IMR-90 (cell line): ENCODE results near the gene FAAP20. TPM values are rescaled to one million over a fixed set of nuclear protein-coding genes. Genes with fewer than 3 reads are reported as not detected.

ENCODE experiments used
- ATAC-seq: fragments of 200-7000 bp; cut with Tn5 transposase; 2 replicates; pipeline ENCODE4 v1.9.1; 2020; ENCODE audit warnings: low read depth, mild to moderate bottlenecking, moderate library complexity
- BruUV-seq: library from RNA; stranded (reverse); fragments of 400-500 nt; replicated peaks from 2 replicates; lab custom pipeline; 2021; lab: Mats Ljungman, UMichigan
- CTCF ChIA-PET: fragments of 300-600 bp; formaldehyde crosslinking; extraction: SDS; loops from one replicate; lab custom pipeline; 2021; ENCODE audit warnings: antibody characterized with exemption; lab: Yijun Ruan, JAX
- POLR2A ChIA-PET: fragments of 300-600 bp; sonication (Branson Sonifier 250); formaldehyde crosslinking; loops from one replicate; lab custom pipeline; 2022; ENCODE audit warnings: antibody characterized with exemption; ENCODE audit not compliant: unreplicated experiment; lab: Charles Lee
- DNase-seq: peaks from one replicate; pipeline ENCODE4 v3.0.0; 2013
- H2AFZ ChIP-seq: replicated peaks from 2 replicates; pipeline ENCODE3; 2013; ENCODE audit warnings: low read length, mild to moderate bottlenecking; ENCODE audit not compliant: poor library complexity
- H2AK5ac ChIP-seq: 2 replicates; pipeline ENCODE4 v1.6.1; 2013; ENCODE audit warnings: low read depth, low read length, inconsistent platforms
- H2AK9ac ChIP-seq: replicated peaks from 2 replicates; pipeline ENCODE3; 2013; ENCODE audit warnings: mild to moderate bottlenecking, low read depth, low read length, moderate library complexity; ENCODE audit not compliant: poor library complexity
- H2BK120ac ChIP-seq: 2 replicates; pipeline ENCODE4 v1.6.1; 2013; ENCODE audit warnings: low read depth, low read length, inconsistent platforms
- H2BK15ac ChIP-seq: 3 replicates; pipeline ENCODE4 v1.6.1; 2013; ENCODE audit warnings: low read depth, low read length, inconsistent platforms
- H2BK20ac ChIP-seq: 2 replicates; pipeline ENCODE4 v1.6.1; 2013; ENCODE audit warnings: low read depth, mild to moderate bottlenecking, inconsistent platforms, low read length, moderate library complexity
- H2BK5ac ChIP-seq: 2 replicates; pipeline ENCODE4 v1.6.1; 2013; ENCODE audit warnings: mild to moderate bottlenecking, low read depth, low read length, inconsistent platforms; ENCODE audit not compliant: poor library complexity, severe bottlenecking
- H3K14ac ChIP-seq: replicated peaks from 2 replicates; pipeline ENCODE4 v1.6.1; 2013; ENCODE audit warnings: low read depth, low read length, inconsistent platforms
- H3K18ac ChIP-seq: 2 replicates; pipeline ENCODE4 v1.6.1; 2013; ENCODE audit warnings: low read depth, low read length, control low read depth
- H3K23ac ChIP-seq: 2 replicates; pipeline ENCODE4 v1.6.1; 2013; ENCODE audit warnings: low read depth, low read length, inconsistent platforms
- H3K27ac ChIP-seq: 2 replicates; pipeline ENCODE4 v1.5.1; 2013; ENCODE audit warnings: mild to moderate bottlenecking, control low read depth, low read length; ENCODE audit not compliant: insufficient read depth
- H3K27me3 ChIP-seq: 2 replicates; pipeline ENCODE4 v1.6.1; 2013; ENCODE audit warnings: low read length; ENCODE audit not compliant: control insufficient read depth, insufficient read depth
- H3K36me3 ChIP-seq: 2 replicates; pipeline ENCODE4 v1.6.1; 2013; ENCODE audit warnings: low read length, mixed read lengths; ENCODE audit not compliant: control insufficient read depth, insufficient read depth
- H3K4ac ChIP-seq: 2 replicates; pipeline ENCODE4 v1.6.1; 2013; ENCODE audit warnings: low read depth, low read length, inconsistent platforms
- H3K4me1 ChIP-seq: 2 replicates; pipeline ENCODE4 v1.6.1; 2013; ENCODE audit warnings: low read length, mixed read lengths; ENCODE audit not compliant: control insufficient read depth, insufficient read depth
- H3K4me2 ChIP-seq: 2 replicates; pipeline ENCODE4 v1.6.1; 2013; ENCODE audit warnings: low read depth, mild to moderate bottlenecking, control low read depth, low read length, moderate library complexity
- H3K4me3 ChIP-seq: 2 replicates; pipeline ENCODE4 v1.5.1; 2013; ENCODE audit warnings: low read depth, mild to moderate bottlenecking, control low read depth, low read length, moderate library complexity; ENCODE audit not compliant: insufficient read depth
- H3K56ac ChIP-seq: 2 replicates; pipeline ENCODE4 v1.6.1; 2013; ENCODE audit warnings: low read length, inconsistent platforms; ENCODE audit not compliant: insufficient read depth; ENCODE audit errors: extremely low read depth
- H3K79me1 ChIP-seq, 2 experiments: 2 replicates each; pipeline ENCODE4 v1.6.1; 2013; ENCODE audit warnings: low read length in 2 of 2, inconsistent platforms in 1 of 2, low read depth in 1 of 2
- H3K9ac ChIP-seq: 2 replicates; pipeline ENCODE4 v1.6.1; 2013; ENCODE audit warnings: low read depth, low read length, control low read depth
- H3K9me1 ChIP-seq: 2 replicates; pipeline ENCODE4 v1.6.1; 2013; ENCODE audit warnings: low read length, inconsistent platforms; ENCODE audit not compliant: insufficient read depth
- H3K9me3 ChIP-seq: 2 replicates; pipeline ENCODE4 v1.6.1; 2013; ENCODE audit warnings: low read length; ENCODE audit not compliant: control insufficient read depth, insufficient read depth
- H4K20me1 ChIP-seq: 2 replicates; pipeline ENCODE4 v1.6.1; 2013; ENCODE audit warnings: low read length, inconsistent platforms; ENCODE audit not compliant: insufficient read depth
- H4K5ac ChIP-seq: 2 replicates; pipeline ENCODE4 v1.6.1; 2013; ENCODE audit warnings: mild to moderate bottlenecking, low read depth, low read length, control low read depth
- H4K8ac ChIP-seq, 2 experiments: 2 replicates each; pipeline ENCODE4 v1.6.1; 2013; ENCODE audit warnings: low read depth in 2 of 2, low read length in 2 of 2, control low read depth in 1 of 2, inconsistent platforms in 1 of 2
- H4K91ac ChIP-seq: 2 replicates; pipeline ENCODE4 v1.6.1; 2013; ENCODE audit warnings: low read depth, low read length, inconsistent platforms; ENCODE audit not compliant: insufficient read depth
- POLR2A ChIP-seq: IDR thresholded peaks from 2 replicates; pipeline ENCODE4 v1.6.1; 2012; ENCODE audit warnings: mild to moderate bottlenecking, low read depth, low read length
- RAD21 ChIP-seq: IDR thresholded peaks from 2 replicates; pipeline ENCODE4 v1.6.1; 2012; ENCODE audit warnings: low read length, improper control_type of control experiment
- SMC3 ChIP-seq: fragments of 150-350 bp; IDR thresholded peaks from 2 replicates; pipeline ENCODE4 v1.6.1; 2016; ENCODE audit warnings: low read depth, mild to moderate bottlenecking, antibody characterized with exemption, low read length, moderate library complexity
- WGBS, 2 experiments: methylation state at CpG; one replicate each; pipeline versions ENCODE4 v1.1.5 to v1.1.7; 2013; ENCODE audit warnings: missing lambda C conversion rate in 2 of 2; ENCODE audit not compliant: insufficient read length in 1 of 2; ENCODE audit errors: extremely low coverage in 2 of 2; 5-methylcytosine and 5-hydroxymethylcytosine counted together
- dilution Hi-C: fragments of 300-500 bp; cut with HindIII; formaldehyde crosslinking; loops from one replicate; pipeline ENCODE4 v1.14.3; 2018; ENCODE audit warnings: low sequenced_read_pairs; ENCODE audit not compliant: unreplicated experiment
- in situ Hi-C: fragments of 300-500 bp; cut with MboI; formaldehyde crosslinking; loops from 3 replicates; pipeline ENCODE4 v1.14.3; 2019; ENCODE audit warnings: low sequenced_read_pairs, inconsistent platforms, mixed read lengths
- intact Hi-C: fragments of 100-400 bp; cut with micrococcal nuclease; formaldehyde crosslinking; loops from 2 replicates; pipeline ENCODE4 v1.10.0; 2022
- polyA plus RNA-seq, 3 experiments: library from polyadenylated mRNA; depleted of rRNA; stranded (reverse); fragments of >200 nt; gene quantifications; 2 replicates each; pipeline ENCODE4 v1.2.3, GENCODE V29; 2012; ENCODE audit warnings: low replicate concordance in 1 of 3
- total RNA-seq: library from RNA; depleted of rRNA; stranded (reverse); fragments of >200 nt; gene quantifications from 2 replicates; pipeline ENCODE4 v1.2.3, GENCODE V29; 2012
- TF ChIP-seq, protein P1 (sequence below): conservative IDR thresholded peaks from 2 replicates; pipeline ENCODE4 v1.5.1; 2012; ENCODE audit warnings: mild to moderate bottlenecking, low read depth, low read length, improper control_type of control experiment

The FAAP20 gene
- total and polyA plus RNA-seq, 2 of the 4 experiments (the other 2 are of a cell fraction) = 6.5 to 31.5 TPM

DNA sequence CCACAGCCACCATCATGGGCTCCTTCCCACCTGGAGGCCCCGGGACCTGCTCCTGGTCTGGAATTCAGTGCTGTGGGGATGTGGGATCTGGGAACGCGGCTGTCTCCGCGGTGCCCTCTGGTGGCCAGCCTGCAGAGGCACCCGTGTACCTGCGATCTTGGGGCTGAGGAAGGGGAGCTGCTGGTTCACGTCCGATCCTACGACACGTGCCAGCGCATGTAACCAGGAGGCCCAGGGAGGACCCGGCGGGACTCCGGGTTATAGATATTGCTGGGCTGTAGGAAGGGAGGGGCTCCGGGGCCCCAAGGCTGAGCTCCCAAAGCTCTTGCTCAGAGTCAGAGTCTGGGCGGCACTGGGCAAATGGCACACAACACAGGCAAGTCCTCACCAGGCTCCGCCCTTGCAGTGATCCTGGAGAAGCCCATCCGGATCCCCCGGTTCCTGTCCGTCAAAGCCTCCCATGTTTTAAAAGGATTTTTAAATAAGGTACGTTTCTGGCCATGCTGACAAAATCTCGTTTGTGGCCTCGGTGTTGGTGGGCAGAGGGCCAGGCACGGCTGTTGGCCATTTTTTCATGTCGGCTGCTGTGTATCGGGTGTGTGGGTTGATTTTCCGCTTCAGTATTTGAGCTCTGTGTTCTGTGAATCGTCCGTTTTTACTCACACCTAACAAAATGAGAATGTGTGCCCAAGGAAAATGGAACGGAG, 20.1 kb downstream of the FAAP20 start:
- Histone ChIP-seq H2BK120ac (no peak overlapping the region), H3K4me3 (no peak overlapping the region), H4K91ac (no peak overlapping the region), H3K56ac (no peak overlapping the region), H2BK5ac (no peak overlapping the region), H3K14ac (no peak overlapping the region), H3K27ac (no peak overlapping the region), H3K9ac (no peak overlapping the region), H3K4ac (no peak overlapping the region), H2AFZ (peak overlapping the region; percentile 86), H4K5ac (no peak overlapping the region), H3K79me1 (no peaks in the 10 kb centered on the region), H3K23ac (no peak overlapping the region), H2BK15ac (no peak overlapping the region), H2BK20ac (no peak overlapping the region), H2AK9ac (peak overlapping the region; percentile 73), H3K9me3 (no peaks in the 10 kb centered on the region), H2AK5ac (no peak overlapping the region), H3K4me2 (peak overlapping the region; percentile 40; the same call in 1 of the 2 replicates), H4K8ac (no peak overlapping the region), H3K18ac (no peak overlapping the region), H3K27me3 (no peaks in the 10 kb centered on the region; the same call in 1 of the 2 replicates), H4K20me1 (no peaks in the 10 kb centered on the region), H3K4me1 (peaks cover 3% of the 10 kb centered on the region), H3K36me3 (no peaks in the 10 kb centered on the region), H3K9me1 (no peaks in the 10 kb centered on the region)
- CTCF ChIA-PET = interaction anchor here (0.6 to 2.5 kb wide), 21 partner anchors 8 to 207 kb away, joined by 3 to 17 read pairs (median 4); partner anchors contain the start of gene FAAP20
- TF ChIP-seq POLR2A (no peak), RAD21 (peak; percentile 75), SMC3 (peak; percentile 82)
- TF ChIP-seq, protein P1, sequence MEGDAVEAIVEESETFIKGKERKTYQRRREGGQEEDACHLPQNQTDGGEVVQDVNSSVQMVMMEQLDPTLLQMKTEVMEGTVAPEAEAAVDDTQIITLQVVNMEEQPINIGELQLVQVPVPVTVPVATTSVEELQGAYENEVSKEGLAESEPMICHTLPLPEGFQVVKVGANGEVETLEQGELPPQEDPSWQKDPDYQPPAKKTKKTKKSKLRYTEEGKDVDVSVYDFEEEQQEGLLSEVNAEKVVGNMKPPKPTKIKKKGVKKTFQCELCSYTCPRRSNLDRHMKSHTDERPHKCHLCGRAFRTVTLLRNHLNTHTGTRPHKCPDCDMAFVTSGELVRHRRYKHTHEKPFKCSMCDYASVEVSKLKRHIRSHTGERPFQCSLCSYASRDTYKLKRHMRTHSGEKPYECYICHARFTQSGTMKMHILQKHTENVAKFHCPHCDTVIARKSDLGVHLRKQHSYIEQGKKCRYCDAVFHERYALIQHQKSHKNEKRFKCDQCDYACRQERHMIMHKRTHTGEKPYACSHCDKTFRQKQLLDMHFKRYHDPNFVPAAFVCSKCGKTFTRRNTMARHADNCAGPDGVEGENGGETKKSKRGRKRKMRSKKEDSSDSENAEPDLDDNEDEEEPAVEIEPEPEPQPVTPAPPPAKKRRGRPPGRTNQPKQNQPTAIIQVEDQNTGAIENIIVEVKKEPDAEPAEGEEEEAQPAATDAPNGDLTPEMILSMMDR = peak; percentile 80
- POLR2A ChIA-PET = no interaction called here
- in situ Hi-C loops (loop anchor here (25.0 kb wide), 1 partner anchor 363 kb away; the partner anchor contains the start of genes HES5 and PANK4), intact Hi-C loops (loop anchor here (1.0 to 5.0 kb wide), 4 partner anchors 39 to 232 kb away; no protein-coding TSS in a partner anchor), dilution Hi-C loops (no loop called here)
- BruUV-seq = no TSS peak
- 7% methylated on average over 9 of the region's 31 CpGs; no CpG with 5 or more reads in 1 of the 2 experiments for WGBS, 2 experiments
- DNase-seq (peak; percentile 54), ATAC-seq (peak; percentile 92)
